Tibial nerve (tissue), 4 donors: Measurements from ENCODE around the gene OGDHL. TPM values are rescaled to one million over a fixed set of nuclear protein-coding genes. Genes with fewer than 3 reads are reported as not detected.

Experiments
- DNase-seq, 2 donors: peaks; one replicate each; pipeline ENCODE4 v3.0.0-alpha.2; 2019; ENCODE audit warnings: low spot score in 2 of 2
- H3K27ac ChIP-seq, 4 donors: fragments of 200-600 bp; sonication (generic) in 3 of 4; one replicate each; pipeline ENCODE4 v1.5.1; 2017 to 2019; ENCODE audit warnings: mild to moderate bottlenecking in 1 of 4
- H3K27me3 ChIP-seq, 2 donors: fragments of 200-600 bp; sonication (generic) in 1 of 2; one replicate each; pipeline versions ENCODE4 v1.5.1 to v1.6.0; 2017 to 2019
- H3K36me3 ChIP-seq, 3 donors: fragments of 200-600 bp; sonication (generic); one replicate each; pipeline ENCODE4 v1.5.1; 2018 to 2019
- H3K4me1 ChIP-seq, 4 donors: fragments of 200-600 bp; sonication (generic) in 3 of 4; one replicate each; pipeline ENCODE4 v1.5.1; 2017 to 2019
- H3K4me3 ChIP-seq, 4 donors: fragments of 200-600 bp; sonication (generic) in 3 of 4; one replicate each; pipeline ENCODE4 v1.5.1; 2017 to 2019; ENCODE audit warnings: mild to moderate bottlenecking in 1 of 4, moderate library complexity in 1 of 4
- H3K9me3 ChIP-seq, 4 donors: fragments of 200-600 bp; sonication (generic) in 3 of 4; one replicate each; pipeline ENCODE4 v1.5.1; 2017 to 2019
- EP300 ChIP-seq, 2 donors: sonication (generic); formaldehyde crosslinking; IDR thresholded peaks; one replicate each; pipeline ENCODE4 v1.6.1; 2017; ENCODE audit warnings: antibody characterized with exemption in 2 of 2, mild to moderate bottlenecking in 1 of 2
- POLR2A ChIP-seq, 2 donors: fragments of 450-650 bp; IDR thresholded peaks; one replicate each; pipeline ENCODE4 v1.6.1; 2017; ENCODE audit warnings: antibody characterized with exemption in 2 of 2, mild to moderate bottlenecking in 2 of 2, moderate library complexity in 2 of 2
- WGBS, 2 donors: methylation state at CpG; one replicate each; pipeline ENCODE4 v1.1.5; 2018; 5-methylcytosine and 5-hydroxymethylcytosine counted together
- total RNA-seq, 4 donors: library from RNA; depleted of rRNA; stranded (reverse); fragments of >200 nt; gene quantifications; one replicate each; pipeline ENCODE4 v1.1.0, GENCODE V29; 2016
- TF ChIP-seq, protein P1 (sequence below), 5 experiments: fragments of 200-600 bp in 3 of 5; fragments of 450-650 bp in 2 of 5; sonication (generic) in 3 of 5; IDR thresholded peaks; one replicate each; pipeline ENCODE4 v1.5.1; 2016 to 2019; ENCODE audit warnings: antibody characterized with exemption in 5 of 5, mild to moderate bottlenecking in 3 of 5, moderate library complexity in 2 of 5

The OGDHL gene
- total RNA-seq, 4 donors from 2014 or later: not detected

DNA sequence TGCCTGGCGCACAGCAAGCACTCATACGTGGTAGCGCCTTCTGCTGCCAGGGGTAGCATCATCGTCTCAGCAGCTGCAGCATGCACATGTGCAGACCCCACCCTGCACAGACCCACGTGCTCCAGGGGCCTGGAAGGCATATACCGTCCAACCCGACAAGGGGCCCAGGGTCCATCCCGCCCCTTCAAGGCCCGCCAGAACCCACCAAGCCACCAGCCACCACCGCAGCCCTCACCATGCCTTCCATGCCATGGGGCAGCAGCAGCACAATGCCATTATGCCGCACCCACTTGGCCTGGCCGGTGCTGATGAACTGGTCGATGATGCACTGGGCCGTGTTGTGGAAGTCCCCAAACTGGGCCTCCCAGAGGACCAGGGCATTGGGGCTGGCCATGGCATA is 22.7 kb downstream of the OGDHL start:
- Histone ChIP-seq H3K4me1 (no peaks in the 10 kb centered on the region), H3K27ac (no peak overlapping the region), H3K27me3 (no peaks in the 10 kb centered on the region), H3K36me3 (no peaks in the 10 kb centered on the region), H3K4me3 (no peak overlapping the region), H3K9me3 (no peaks in the 10 kb centered on the region)
- DNase-seq: no peak
- TF ChIP-seq POLR2A (IDR thresholded peaks at IDR 0.05) (no peak), EP300 (IDR thresholded peaks at IDR 0.05) (no peak)
- TF ChIP-seq, protein P1, sequence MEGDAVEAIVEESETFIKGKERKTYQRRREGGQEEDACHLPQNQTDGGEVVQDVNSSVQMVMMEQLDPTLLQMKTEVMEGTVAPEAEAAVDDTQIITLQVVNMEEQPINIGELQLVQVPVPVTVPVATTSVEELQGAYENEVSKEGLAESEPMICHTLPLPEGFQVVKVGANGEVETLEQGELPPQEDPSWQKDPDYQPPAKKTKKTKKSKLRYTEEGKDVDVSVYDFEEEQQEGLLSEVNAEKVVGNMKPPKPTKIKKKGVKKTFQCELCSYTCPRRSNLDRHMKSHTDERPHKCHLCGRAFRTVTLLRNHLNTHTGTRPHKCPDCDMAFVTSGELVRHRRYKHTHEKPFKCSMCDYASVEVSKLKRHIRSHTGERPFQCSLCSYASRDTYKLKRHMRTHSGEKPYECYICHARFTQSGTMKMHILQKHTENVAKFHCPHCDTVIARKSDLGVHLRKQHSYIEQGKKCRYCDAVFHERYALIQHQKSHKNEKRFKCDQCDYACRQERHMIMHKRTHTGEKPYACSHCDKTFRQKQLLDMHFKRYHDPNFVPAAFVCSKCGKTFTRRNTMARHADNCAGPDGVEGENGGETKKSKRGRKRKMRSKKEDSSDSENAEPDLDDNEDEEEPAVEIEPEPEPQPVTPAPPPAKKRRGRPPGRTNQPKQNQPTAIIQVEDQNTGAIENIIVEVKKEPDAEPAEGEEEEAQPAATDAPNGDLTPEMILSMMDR (IDR thresholded peaks at IDR 0.05): no peak
- 86 to 87% methylated on average over 14 of the region's 14 CpGs for WGBS, 2 donors

DNA sequence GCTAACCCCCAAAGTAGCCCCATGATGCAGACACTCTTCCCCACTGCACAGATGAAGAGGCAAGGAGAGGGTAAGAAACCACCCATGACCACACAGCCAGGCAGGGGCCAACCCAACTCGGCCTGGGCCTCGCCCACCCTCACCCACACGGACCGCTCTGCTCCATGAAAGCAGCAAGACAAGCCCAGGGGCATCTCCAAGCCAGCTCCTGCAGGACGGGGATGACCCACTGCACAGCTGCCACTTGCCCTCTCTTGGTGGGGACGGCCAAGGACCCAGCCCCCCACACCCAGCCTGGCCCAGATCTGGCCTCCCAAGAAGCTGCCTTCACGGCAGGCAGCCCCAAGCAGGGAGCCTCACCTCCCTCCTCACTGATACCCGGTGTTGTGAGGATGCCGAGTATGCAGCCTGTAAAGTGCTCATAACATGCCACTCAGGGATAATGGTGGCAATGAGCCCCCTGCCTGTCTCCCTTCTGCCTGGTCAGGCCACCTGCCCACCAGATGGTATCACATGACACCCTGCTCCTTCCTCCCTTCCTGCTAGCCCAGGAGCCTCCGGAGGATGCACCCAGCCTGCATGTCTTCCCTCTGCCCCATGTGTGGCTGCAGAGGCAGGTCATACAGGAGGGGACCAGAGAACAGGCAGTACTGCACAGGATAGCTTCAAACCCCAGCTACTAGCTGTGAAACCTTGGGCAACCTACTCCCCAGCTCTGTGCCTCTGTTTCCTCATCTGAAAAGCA is 23.3 kb downstream of the OGDHL start:
- Histone ChIP-seq H3K4me3 (no peak overlapping the region), H3K9me3 (no peaks in the 10 kb centered on the region), H3K36me3 (no peaks in the 10 kb centered on the region), H3K27me3 (no peaks in the 10 kb centered on the region), H3K27ac (no peak overlapping the region), H3K4me1 (no peaks in the 10 kb centered on the region)
- TF ChIP-seq, protein P1 (IDR thresholded peaks at IDR 0.05): no peak
- TF ChIP-seq EP300 (IDR thresholded peaks at IDR 0.05): no peak
- no peak for TF ChIP-seq POLR2A (IDR thresholded peaks at IDR 0.05)
- no peak for DNase-seq
- WGBS, 2 donors: 66 to 70% methylated on average over 8 of the region's 10 CpGs

DNA sequence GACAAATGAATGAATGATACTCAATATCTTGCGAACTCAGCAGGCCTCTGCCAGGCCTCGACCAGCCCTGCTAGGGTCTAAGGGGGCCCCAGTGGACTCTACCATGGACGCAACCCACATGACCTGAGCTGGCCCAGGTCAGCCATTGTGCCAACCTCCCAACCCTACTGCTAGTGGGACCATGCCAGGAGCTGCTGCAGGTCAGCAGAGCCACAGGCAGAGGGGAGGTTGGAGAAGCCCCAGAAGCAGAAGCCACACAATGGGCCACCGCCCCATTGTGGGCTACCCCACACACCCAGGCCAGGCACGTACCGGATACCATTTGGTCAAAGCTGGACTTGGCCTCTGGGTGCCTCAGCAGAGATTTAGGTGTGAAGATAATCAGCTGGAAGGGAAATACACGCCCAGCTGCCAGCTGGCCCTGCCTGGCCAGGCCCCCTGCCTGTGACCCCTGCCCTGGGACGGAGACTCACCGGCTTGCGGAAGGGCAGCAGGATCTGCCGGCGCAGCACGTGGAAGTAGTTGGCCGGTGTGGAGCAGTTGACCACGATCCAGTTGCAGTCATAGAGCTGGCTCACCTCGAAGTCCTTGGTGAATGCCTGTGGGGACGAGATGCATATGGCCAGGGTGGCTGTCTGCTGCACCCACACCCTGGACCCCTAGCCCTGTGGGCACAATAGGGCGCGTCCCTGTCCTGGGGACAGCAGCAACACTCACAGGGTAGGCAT is 24.5 kb downstream of the OGDHL start:
- DNase-seq: no peak
- Histone ChIP-seq H3K27me3 (no peaks in the 10 kb centered on the region), H3K36me3 (no peaks in the 10 kb centered on the region), H3K4me1 (no peaks in the 10 kb centered on the region), H3K9me3 (no peaks in the 10 kb centered on the region), H3K27ac (no peak overlapping the region), H3K4me3 (no peak overlapping the region)
- 81 to 87% methylated on average over 13 to 18 of the region's 19 CpGs for WGBS, 2 donors
- TF ChIP-seq, protein P1 (IDR thresholded peaks at IDR 0.05): no peak
- TF ChIP-seq EP300 (IDR thresholded peaks at IDR 0.05): no peak
- TF ChIP-seq POLR2A (IDR thresholded peaks at IDR 0.05): no peak

DNA sequence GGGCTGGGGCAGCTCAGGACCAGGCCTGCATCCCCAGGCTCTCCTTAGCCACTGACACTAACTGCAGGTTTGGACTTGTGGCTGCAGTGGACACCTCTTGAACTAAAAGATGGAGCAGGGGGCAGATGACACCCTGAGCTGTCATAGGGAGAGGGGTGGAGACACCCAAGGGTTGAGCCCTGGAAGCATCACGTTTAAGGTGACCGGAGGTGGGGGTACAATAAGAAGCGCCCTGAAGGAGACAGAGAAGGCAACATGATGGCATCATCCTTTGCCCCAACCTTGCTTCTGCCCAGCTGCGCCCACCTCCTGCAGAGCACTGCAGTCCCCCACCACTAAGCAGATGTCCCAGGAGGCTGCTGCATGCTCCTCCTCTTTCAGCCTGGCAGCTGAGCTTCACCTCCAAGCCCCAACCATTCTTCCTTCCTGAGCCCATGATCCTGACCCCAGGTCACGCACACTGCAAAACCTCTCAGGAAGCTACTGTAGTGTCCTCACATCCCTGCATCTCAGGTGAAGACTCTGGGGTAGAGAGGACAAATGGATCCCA is 25.5 kb downstream of the OGDHL start:
- H3K27ac ChIP-seq: no peak overlapping the region
- H3K4me1 ChIP-seq: no peaks in the 10 kb centered on the region
- 84 to 92% methylated on average over 5 of the region's 5 CpGs for WGBS, 2 donors
- H3K27me3 ChIP-seq: no peaks in the 10 kb centered on the region
- DNase-seq: no peak
- H3K36me3 ChIP-seq: no peaks in the 10 kb centered on the region
- no peak overlapping the region for H3K4me3 ChIP-seq
- TF ChIP-seq, protein P1 (IDR thresholded peaks at IDR 0.05): no peak
- H3K9me3 ChIP-seq: no peaks in the 10 kb centered on the region
